HG03025 (cell line): ENCODE results near the gene POLD4.

Source experiments
- ATAC-seq: cut with Tn5 transposase; IDR thresholded peaks from one replicate; pipeline ENCODE4 v1.9.1; 2021; ENCODE audit warnings: mild to moderate bottlenecking, moderate library complexity; ENCODE audit not compliant: unreplicated experiment, low FRiP score

Gene POLD4

GRCh38 chr11:67390947-67391303 is 37.6 kb upstream of the POLD4 start:
- no peak for ATAC-seq

GRCh38 chr11:67389477-67389876 is 36.1 kb upstream of the POLD4 start:
- ATAC-seq = no peak

- ATAC-seq = no peak
Observed at GRCh38 chr11:67387518-67387917, 34.2 kb upstream of the POLD4 start.

GRCh38 chr11:67387069-67387468 is 33.7 kb upstream of the POLD4 start:
- no peak for ATAC-seq

DNA sequence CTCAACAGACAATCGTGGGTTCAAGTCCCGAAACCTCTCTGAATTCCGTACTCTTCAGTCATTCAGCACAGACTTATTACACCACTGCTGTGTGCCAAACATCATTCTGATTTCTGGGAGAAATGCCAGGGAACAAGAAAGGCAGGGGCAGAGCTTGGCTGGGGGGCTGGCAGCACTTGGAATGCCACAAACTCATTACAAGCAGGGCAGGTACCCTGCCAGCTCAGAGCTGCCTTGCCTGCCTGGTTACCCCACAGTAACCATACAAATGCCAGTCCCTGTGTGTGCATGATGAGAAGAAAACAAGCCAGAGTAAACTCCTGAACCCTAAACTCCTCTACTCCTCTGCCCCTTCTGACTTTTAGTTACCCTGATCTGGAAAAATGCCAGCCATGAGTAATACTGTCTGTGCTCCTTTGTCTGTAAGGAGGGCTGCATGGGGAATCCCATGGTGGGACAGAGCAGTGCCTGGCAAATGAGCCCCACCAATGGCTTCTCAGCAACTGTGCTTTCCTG is 31.6 kb upstream of the POLD4 start:
- no peak for ATAC-seq

GRCh38 chr11:67382276-67383136 is 29.2 kb upstream of the POLD4 start:
- no peak for ATAC-seq

DNA sequence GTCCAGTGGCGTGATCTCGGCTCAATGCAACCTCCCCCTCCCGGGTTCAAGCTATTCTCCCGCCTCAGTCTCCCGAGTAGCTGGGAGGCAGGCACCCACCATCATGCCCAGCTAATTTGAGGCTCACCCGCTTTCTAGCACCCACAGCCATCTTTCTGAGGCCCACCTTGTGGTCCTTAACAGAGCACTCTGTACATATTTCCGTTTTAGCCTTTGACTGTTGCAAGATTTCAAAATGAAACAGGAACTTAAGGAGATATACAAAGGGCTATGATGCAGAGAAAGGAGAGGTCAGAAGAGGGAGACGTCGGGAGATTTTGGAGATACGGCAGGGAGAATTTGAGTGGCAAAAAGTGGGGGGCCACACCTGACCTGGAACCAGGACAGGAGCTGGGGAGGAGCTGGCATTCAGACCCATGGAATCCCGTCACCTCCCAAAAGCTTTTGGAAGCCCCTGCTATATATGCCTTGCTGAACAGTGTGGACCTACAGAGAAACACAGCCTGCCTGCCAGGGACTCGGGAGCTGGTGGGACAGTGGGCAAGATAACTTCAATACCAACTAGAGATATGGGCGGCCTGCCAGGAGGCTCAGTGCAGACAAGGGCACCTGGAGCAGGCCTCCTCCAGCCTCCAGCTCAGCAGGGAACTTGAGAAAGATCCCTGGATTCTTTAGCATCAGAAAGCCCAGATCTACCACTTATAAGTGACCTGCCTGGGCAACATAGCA is 28.1 kb upstream of the POLD4 start:
- ATAC-seq = no peak

DNA sequence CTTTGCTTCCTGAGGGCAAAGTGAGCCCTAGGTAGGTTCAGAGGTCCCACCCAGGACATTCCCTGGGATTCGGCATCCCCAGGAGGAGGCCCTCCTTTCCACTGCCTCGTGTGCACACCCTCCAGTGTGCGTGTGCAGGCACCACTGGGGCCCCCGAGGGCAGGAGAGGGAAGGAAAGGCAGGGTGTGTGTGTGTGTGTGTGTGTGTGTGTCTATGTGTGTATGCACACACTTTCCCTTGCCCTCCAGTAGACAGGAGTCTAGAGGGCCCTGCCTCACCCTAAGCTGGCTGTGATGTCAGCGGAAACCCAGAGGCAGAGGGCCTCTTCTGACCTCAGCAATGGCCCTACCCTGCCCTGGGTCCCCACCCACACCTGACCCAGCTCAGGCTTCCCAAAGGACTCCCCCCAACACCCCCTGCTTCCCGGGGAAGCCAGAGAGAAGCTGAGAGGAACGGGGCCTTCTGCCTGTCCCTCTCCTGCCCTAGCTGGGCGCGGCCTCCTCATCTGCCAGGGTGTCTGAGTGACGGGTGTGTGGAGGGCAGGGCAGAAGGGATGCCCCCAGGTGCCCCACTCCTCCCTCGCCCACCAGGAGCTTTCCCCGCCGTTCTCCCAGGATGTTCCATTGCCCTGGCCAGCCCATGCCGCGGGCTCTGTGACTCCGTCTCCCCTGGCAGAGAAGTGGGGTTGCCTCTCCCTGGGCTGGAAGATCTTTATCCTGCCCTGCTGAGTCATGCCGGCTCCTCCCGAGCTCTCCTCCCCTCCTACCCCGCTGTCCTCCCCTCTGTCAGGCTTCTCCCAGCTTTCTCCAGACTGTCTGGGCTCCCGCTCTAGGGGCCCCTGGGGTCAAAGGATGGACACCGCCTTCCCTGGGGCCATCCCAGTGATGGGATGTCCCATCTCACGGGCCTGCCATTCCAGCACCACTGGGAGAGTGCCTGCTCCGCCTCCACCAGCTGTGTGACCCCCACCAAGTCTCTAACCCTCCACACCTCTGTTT is 26.0 kb upstream of the POLD4 start:
- ATAC-seq = no peak

DNA sequence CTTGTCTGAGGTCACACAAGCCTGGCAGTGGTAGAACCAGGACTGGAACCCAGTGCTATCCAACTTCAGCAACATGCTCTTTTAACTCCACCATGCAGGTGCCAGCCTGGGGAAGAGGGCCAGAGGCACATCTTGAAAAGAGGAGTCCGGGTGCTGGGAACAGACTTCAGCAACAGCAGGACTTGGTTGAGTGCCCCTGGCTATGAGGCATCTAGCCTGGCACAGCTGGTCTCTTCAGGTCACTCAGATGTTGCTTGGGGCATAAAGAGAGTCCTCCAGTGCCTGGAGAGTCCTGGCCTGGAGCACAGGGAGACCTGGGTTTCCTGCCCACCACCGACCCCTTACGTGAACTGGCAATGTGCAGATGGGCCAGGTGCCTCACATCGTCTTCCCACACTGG is 25.2 kb upstream of the POLD4 start:
- ATAC-seq = no peak

DNA sequence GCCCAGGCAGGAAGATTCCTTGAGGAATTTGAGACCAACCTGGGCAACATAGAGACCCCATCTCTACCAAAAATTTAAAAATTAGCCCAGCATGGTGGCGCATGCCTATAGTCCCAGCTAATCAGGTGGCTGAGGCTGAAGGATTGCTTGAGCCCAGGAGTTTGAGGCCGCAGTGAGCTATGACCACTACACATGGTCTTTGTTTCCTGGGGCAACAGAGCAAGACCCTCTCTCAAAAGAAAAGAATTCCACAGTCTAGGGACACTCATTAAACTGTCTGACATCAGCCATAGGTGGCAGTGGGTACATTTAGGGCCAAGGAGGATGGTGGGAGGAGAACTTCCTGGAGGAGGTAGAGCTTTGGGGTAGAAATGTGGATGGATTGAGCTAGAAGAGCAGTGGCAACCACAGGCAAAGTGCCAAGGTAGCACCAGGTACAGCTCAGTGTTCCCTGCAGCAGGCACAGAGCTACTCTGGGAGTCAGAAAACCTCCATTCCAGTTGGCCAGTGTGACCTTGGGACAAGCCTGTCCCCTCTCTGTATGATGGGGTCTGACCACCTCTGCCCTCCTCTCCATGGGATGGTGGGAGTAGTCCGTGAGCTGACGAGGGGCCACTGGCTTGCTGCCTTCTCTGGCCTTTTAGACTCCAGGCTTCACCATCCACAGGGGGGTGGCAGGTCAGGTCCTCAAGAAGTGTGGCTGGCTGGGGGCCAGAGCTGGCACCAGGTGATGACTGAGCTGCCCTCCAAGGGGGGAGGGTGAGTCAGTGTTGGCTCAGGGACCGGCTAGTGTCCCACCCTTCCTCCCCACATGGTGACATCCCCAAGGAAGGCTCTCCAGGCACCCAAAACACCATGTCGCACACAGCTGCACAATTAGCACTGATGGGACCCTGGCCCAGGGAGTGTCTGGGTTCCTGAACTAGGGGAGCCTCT is 23.8 kb upstream of the POLD4 start:
- no peak for ATAC-seq

GRCh38 chr11:67376063-67376820 is 22.9 kb upstream of the POLD4 start:
- ATAC-seq = no peak

GRCh38 chr11:67375320-67376055 is 22.1 kb upstream of the POLD4 start:
- no peak for ATAC-seq

DNA sequence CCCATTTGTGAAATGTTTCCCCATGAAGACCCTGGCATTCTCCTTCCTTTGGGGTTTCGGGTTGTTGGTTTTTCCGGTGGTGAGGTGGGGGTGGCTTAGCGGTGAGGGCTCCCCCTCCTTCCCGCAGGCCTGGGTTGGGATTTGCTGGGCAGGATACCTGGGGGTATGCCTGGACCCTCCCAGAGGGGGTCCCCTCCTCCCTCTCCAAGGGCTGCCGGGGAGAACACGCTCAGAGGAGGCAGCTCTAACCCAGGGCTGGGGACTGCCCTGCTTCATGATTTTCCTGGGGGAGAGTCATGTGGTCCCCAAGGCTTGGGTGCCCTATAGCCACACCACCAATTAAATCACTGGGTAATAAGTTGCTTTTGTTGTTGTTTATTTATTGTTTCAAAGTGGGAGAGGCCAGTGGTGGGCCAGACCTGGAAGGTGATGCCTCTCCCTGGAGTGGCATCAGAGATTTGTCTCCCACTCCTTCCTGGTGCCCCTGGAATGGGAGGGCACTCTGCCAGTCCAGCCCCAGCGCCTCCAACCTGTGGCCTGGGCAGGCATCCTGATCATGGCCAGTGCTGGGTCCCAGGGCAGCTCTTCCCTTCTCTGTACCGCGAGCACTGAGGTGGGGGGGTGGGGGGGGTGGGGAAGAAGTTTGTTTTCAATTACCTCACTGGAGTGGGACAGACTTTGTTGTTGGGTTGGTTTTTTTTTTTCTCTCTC is 21.4 kb upstream of the POLD4 start:
- no peak for ATAC-seq

- ATAC-seq = no peak
Observed at GRCh38 chr11:67373648-67374570, 20.6 kb upstream of the POLD4 start.

DNA sequence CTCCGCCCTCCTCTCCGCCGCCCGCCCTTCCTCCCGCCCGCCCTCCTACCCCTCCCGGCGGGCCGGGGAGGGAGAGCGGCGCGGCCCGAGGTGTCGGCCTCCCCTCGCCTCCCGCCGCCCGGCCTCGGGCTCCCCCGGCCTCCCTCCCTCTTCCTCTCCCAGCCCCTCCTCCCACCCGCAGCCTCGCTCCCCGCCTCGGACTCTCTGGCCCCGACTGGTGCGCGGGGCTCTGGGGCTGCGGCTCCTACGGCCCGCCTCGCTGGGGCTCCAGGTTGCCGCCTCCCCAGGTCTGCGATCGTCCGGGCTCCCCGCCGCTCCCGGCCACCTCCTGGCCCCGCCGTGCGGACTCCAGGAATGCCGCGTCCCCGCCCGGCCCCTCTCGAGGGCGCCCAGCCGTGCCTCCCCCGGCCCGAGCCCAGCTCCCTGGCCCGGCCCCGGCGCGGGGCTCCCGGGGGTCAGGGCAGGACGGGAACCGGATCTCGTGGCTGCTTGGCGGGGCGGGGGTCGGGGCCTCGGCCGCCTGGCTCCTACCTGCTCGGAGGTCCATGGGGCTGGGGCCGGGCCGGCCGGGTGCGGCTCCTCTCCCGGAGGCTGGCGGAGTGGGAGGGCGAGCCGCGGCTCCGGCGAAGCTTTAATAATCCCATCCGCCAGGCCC is 19.8 kb upstream of the POLD4 start, which contains the start of gene CLCF1:
TSS of gene CLCF1 (minus strand) at position 606 of the 655 bp plus-strand sequence. CDS start at position 547, 59 bp downstream.
- ATAC-seq = no peak
